HG03442 (cell line): ENCODE results near the gene BARD1.
"Not testable (repeated sequence)": the region's sequence is repeated elsewhere in the genome, so short reads cannot be mapped to it uniquely, and the experiment has no call there.

Experiments
- ATAC-seq: cut with Tn5 transposase; IDR thresholded peaks from one replicate; pipeline ENCODE4 v1.9.1; 2021; ENCODE audit warnings: mild to moderate bottlenecking, moderate library complexity; ENCODE audit not compliant: unreplicated experiment

The BARD1 gene

GRCh38 chr2:214772443-214773015, 37.0 kb downstream of the BARD1 start:
- ATAC-seq = no peak

GRCh38 chr2:214765180-214765579, 44.3 kb downstream of the BARD1 start:
- ATAC-seq = no peak

GRCh38 chr2:214753455-214753854, 56.0 kb downstream of the BARD1 start:
- no peak for ATAC-seq

GRCh38 chr2:214750529-214750928, 59.0 kb downstream of the BARD1 start:
- peak; percentile 42 for ATAC-seq

- peak; percentile 41 for ATAC-seq
Observed at GRCh38 chr2:214747992-214748391, 61.5 kb downstream of the BARD1 start.

- ATAC-seq = no peak
Observed at GRCh38 chr2:214742119-214742518, 67.4 kb downstream of the BARD1 start.

GRCh38 chr2:214740867-214741395, 68.6 kb downstream of the BARD1 start:
- ATAC-seq = no peak

- ATAC-seq = peak; percentile 98
Observed at GRCh38 chr2:214737188-214737587, 72.3 kb downstream of the BARD1 start.

- ATAC-seq = peak; percentile 82
Observed at GRCh38 chr2:214730800-214731407, 78.6 kb downstream of the BARD1 start.

GRCh38 chr2:214730248-214730647, 79.2 kb downstream of the BARD1 start:
- ATAC-seq = no peak

- no peak for ATAC-seq
Observed at GRCh38 chr2:214724741-214725140, 84.7 kb downstream of the BARD1 start.

GRCh38 chr2:214717837-214718236, 91.6 kb downstream of the BARD1 start:
- not testable (repeated sequence) for ATAC-seq

- ATAC-seq = no peak
Observed at GRCh38 chr2:214716811-214717560, 92.5 kb downstream of the BARD1 start.

- no peak for ATAC-seq
Observed at GRCh38 chr2:214715025-214715424, 94.5 kb downstream of the BARD1 start.

- no peak for ATAC-seq
Observed at GRCh38 chr2:214713080-214713830, 96.2 kb downstream of the BARD1 start.

GRCh38 chr2:214710729-214711128, 98.8 kb downstream of the BARD1 start:
- ATAC-seq = no peak

GRCh38 chr2:214706986-214707385, 102.5 kb downstream of the BARD1 start:
- no peak for ATAC-seq

- ATAC-seq = no peak
Observed at GRCh38 chr2:214699236-214699635, 110.2 kb downstream of the BARD1 start.

GRCh38 chr2:214696681-214697080, 112.8 kb downstream of the BARD1 start:
- ATAC-seq = no peak

- no peak for ATAC-seq
Observed at GRCh38 chr2:214695789-214696188, 113.7 kb downstream of the BARD1 start.

GRCh38 chr2:214683557-214683956, 125.9 kb downstream of the BARD1 start:
- ATAC-seq = peak; percentile 85
